ENCODE results near the gene KCTD5.

Gene KCTD5

DNA sequence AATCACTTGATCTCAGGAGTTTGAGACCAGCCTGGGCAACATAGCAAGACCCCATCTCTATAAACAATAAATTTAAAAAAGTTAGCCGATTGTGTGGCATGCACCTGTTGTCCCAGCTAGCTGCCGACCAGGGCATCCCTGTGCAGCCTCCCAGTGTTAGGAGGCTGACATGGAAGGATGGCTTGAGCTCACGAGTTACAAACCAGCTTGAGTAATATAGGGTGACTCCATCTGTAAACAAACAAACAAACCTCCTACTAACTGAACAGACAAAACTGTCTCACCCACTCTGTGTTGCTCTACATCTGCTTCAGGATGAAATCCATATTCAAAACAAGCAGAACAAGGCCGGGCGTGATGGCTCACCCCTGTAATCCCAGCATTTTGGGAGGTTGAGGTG, 44.6 kb downstream of the KCTD5 start:
- Histone ChIP-seq H3K9me3 (ENCODE audit: control insufficient read depth, insufficient read depth, low read length) (no peaks in the 10 kb centered on the region), H3K4me3 (ENCODE audit: low read depth, low read length) (no peak overlapping the region), H3K9ac (ENCODE audit: low read depth, low read length) (no peak overlapping the region), H3K4me1 (ENCODE audit: control insufficient read depth, insufficient read depth, low read length) (no peaks in the 10 kb centered on the region), H3K27me3 (ENCODE audit: control insufficient read depth, insufficient read depth, low read length) (no peaks in the 10 kb centered on the region), H3K36me3 (ENCODE audit: control insufficient read depth, insufficient read depth, low read length) (no peaks in the 10 kb centered on the region)

GRCh38 chr16:2728034-2728433, 45.7 kb downstream of the KCTD5 start:
- Histone ChIP-seq H3K4me3 (ENCODE audit: low read depth, low read length) (no peak overlapping the region), H3K4me1 (ENCODE audit: control insufficient read depth, insufficient read depth, low read length) (no peaks in the 10 kb centered on the region), H3K9me3 (ENCODE audit: control insufficient read depth, insufficient read depth, low read length) (no peaks in the 10 kb centered on the region), H3K36me3 (ENCODE audit: control insufficient read depth, insufficient read depth, low read length) (no peaks in the 10 kb centered on the region), H3K9ac (ENCODE audit: low read depth, low read length) (no peak overlapping the region), H3K27me3 (ENCODE audit: control insufficient read depth, insufficient read depth, low read length) (no peaks in the 10 kb centered on the region)

DNA sequence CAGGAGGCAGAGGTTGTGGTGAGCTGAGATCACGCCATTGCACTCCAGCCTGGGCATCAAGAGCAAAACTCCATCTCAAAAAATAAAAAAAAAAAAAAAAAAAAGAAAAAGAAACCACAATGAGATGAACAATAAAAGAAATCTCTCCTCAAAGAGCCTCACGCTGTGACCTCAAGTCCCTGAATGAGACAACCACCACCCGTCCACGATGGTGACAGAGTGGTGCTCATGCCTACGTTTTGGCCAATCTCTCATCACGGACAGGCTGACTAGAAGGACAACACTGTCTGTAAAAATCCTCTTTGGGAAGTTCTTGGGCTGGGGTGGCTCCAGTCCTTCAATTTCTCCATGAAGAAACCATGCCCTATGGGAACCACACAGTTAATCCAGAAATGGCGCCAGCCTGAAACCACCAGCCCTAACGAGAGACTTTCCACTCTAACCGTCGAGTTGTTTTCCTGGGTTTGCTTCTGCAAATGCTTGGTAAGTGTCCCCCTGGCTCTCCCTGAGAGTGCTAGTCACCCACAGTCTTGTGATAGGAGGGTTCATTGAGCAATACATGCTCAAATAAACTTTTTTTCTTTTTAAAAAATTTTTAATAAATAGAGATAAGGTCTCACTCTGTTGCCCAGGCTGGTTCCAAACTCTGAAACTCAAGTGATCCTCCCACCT, 52.7 kb downstream of the KCTD5 start:
- Histone ChIP-seq H3K4me3 (ENCODE audit: low read depth, low read length) (no peak overlapping the region), H3K36me3 (ENCODE audit: control insufficient read depth, insufficient read depth, low read length) (no peaks in the 10 kb centered on the region), H3K4me1 (ENCODE audit: control insufficient read depth, insufficient read depth, low read length) (no peaks in the 10 kb centered on the region), H3K9me3 (ENCODE audit: control insufficient read depth, insufficient read depth, low read length) (no peaks in the 10 kb centered on the region), H3K27me3 (ENCODE audit: control insufficient read depth, insufficient read depth, low read length) (no peaks in the 10 kb centered on the region), H3K9ac (ENCODE audit: low read depth, low read length) (no peak overlapping the region)

DNA sequence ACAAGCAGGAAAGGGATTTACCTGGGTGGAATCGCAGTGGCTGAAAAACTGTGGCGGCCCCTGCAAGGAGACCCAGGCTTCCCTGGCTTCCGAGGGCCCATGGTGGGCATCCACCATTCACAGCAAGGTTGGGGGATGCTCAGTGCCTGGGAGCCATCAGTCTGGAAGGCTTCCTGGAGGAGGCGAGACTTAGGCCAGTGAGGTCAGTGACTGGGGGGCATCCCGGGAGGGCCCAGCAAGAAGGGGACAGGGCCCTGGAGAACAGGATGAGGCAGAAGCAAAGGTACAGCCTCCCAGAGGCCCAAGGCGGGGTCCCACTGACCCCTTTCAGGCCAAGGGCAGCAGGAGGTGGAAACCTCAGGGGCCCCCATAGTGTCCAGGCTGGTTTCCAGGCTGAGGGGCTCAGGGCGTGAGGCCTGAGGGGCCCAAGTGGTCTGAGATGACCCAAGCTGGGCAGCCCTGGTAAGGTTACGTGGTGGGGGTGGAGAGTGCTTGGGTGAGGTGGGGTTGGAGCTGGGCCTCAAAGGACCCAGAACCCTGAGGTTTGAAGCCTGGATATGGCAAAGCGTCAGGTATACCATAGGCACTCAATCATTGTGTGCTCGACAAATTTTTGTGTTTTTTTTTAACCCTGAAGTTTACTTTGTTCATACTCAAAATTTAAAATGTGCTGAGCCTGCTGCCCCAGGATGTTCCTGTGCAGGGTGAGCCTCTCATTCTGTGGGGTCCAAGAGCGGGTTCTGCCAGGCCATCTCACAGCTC, 54.3 kb downstream of the KCTD5 start:
- no peaks in the 10 kb centered on the region for H3K27me3 ChIP-seq (ENCODE audit: control insufficient read depth, insufficient read depth, low read length)
- no peaks in the 10 kb centered on the region for H3K36me3 ChIP-seq (ENCODE audit: control insufficient read depth, insufficient read depth, low read length)
- H3K4me3 ChIP-seq (ENCODE audit: low read depth, low read length), result no peak overlapping the region

GRCh38 chr16:2737238-2737605, 54.9 kb downstream of the KCTD5 start:
- Histone ChIP-seq H3K9me3 (ENCODE audit: control insufficient read depth, insufficient read depth, low read length) (no peaks in the 10 kb centered on the region), H3K9ac (ENCODE audit: low read depth, low read length) (no peak overlapping the region), H3K36me3 (ENCODE audit: control insufficient read depth, insufficient read depth, low read length) (no peaks in the 10 kb centered on the region), H3K27me3 (ENCODE audit: control insufficient read depth, insufficient read depth, low read length) (no peaks in the 10 kb centered on the region), H3K4me1 (ENCODE audit: control insufficient read depth, insufficient read depth, low read length) (no peaks in the 10 kb centered on the region), H3K4me3 (ENCODE audit: low read depth, low read length) (no peak overlapping the region)

More for the DNA sequence above, 54.3 kb downstream of the KCTD5 start:
- Histone ChIP-seq H3K9me3 (ENCODE audit: control insufficient read depth, insufficient read depth, low read length) (no peaks in the 10 kb centered on the region), H3K4me1 (ENCODE audit: control insufficient read depth, insufficient read depth, low read length) (no peaks in the 10 kb centered on the region), H3K9ac (ENCODE audit: low read depth, low read length) (no peak overlapping the region)

GRCh38 chr16:2737895-2738418, 55.6 kb downstream of the KCTD5 start:
- Histone ChIP-seq H3K9me3 (ENCODE audit: control insufficient read depth, insufficient read depth, low read length) (no peaks in the 10 kb centered on the region), H3K4me1 (ENCODE audit: control insufficient read depth, insufficient read depth, low read length) (no peaks in the 10 kb centered on the region), H3K4me3 (ENCODE audit: low read depth, low read length) (no peak overlapping the region), H3K9ac (ENCODE audit: low read depth, low read length) (no peak overlapping the region), H3K36me3 (ENCODE audit: control insufficient read depth, insufficient read depth, low read length) (no peaks in the 10 kb centered on the region), H3K27me3 (ENCODE audit: control insufficient read depth, insufficient read depth, low read length) (no peaks in the 10 kb centered on the region)

DNA sequence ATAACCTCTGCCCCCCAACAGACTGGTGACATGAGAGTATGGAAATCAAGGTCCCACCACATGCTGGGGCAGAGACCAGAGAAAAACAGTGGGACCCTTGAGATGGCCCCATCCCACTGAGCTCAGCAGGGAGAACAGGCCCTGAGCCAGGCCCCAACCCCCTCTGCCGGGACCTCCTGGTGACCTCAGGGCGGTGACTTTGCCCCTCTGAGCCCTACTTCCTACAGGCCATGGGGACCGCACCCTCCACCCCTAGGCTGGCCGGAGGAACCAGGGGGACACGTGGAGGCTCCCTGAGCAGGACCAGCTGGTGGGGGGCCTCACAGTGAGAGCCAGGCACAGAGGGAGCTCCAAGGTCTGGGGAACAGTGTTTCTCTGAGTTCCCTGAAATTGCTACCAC, 56.3 kb downstream of the KCTD5 start:
- Histone ChIP-seq H3K4me1 (ENCODE audit: control insufficient read depth, insufficient read depth, low read length) (no peaks in the 10 kb centered on the region), H3K27me3 (ENCODE audit: control insufficient read depth, insufficient read depth, low read length) (no peaks in the 10 kb centered on the region), H3K36me3 (ENCODE audit: control insufficient read depth, insufficient read depth, low read length) (no peaks in the 10 kb centered on the region), H3K9me3 (ENCODE audit: control insufficient read depth, insufficient read depth, low read length) (no peaks in the 10 kb centered on the region), H3K4me3 (ENCODE audit: low read depth, low read length) (no peak overlapping the region), H3K9ac (ENCODE audit: low read depth, low read length) (no peak overlapping the region)

DNA sequence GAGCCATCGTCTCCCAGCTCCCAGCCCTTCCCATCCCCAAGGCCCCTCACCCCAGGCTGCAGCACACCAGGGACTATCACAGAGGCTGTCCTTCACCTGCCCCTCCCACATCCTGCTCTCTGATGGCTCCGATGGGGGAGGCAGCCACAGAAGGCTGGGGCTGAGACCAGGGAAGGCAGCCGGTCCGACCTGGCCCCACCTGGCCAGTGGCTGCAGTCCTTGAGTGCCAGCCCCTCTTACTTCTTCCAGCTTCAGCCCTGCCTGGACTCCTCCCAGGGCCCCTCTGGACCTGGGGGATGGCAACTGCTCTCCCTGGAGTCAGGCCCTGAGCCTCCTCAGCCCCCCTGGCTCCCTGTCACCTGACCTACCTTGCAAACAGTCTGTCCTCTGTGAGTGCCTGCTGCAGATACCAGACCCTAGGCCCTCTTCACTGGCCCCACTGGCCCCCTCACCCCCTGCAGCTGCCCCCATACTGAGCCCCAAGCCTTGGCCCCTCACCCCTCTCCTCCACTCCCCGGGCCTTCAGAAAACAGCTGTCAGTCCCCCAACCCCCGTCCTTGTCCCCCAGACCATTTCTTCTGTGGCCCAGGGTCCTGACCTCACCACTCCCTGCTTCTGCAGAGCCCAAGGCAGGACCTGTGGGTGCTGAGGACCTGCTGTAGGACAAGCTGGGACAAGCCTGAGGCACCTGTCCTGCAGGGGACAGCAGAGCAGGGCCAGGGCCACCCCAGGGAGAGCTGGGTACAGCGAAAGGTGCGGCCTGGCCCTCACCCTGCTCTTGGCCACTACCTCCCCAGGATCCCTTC, 57.5 kb downstream of the KCTD5 start:
- Histone ChIP-seq H3K9me3 (ENCODE audit: control insufficient read depth, insufficient read depth, low read length) (no peaks in the 10 kb centered on the region), H3K4me3 (ENCODE audit: low read depth, low read length) (no peak overlapping the region), H3K36me3 (ENCODE audit: control insufficient read depth, insufficient read depth, low read length) (no peaks in the 10 kb centered on the region), H3K27me3 (ENCODE audit: control insufficient read depth, insufficient read depth, low read length) (no peaks in the 10 kb centered on the region), H3K9ac (ENCODE audit: low read depth, low read length) (no peak overlapping the region), H3K4me1 (ENCODE audit: control insufficient read depth, insufficient read depth, low read length) (no peaks in the 10 kb centered on the region)

- no peaks in the 10 kb centered on the region for H3K27me3 ChIP-seq (ENCODE audit: control insufficient read depth, insufficient read depth, low read length)
- no peak overlapping the region for H3K9ac ChIP-seq (ENCODE audit: low read depth, low read length)
- no peaks in the 10 kb centered on the region for H3K9me3 ChIP-seq (ENCODE audit: control insufficient read depth, insufficient read depth, low read length)
- no peak overlapping the region for H3K4me3 ChIP-seq (ENCODE audit: low read depth, low read length)
- H3K4me1 ChIP-seq (ENCODE audit: control insufficient read depth, insufficient read depth, low read length), result no peaks in the 10 kb centered on the region
- H3K36me3 ChIP-seq (ENCODE audit: control insufficient read depth, insufficient read depth, low read length), result no peaks in the 10 kb centered on the region
Observed at GRCh38 chr16:2740476-2740875, 58.2 kb downstream of the KCTD5 start.

GRCh38 chr16:2741168-2741567, 58.8 kb downstream of the KCTD5 start:
- Histone ChIP-seq H3K27me3 (ENCODE audit: control insufficient read depth, insufficient read depth, low read length) (no peaks in the 10 kb centered on the region), H3K4me3 (ENCODE audit: low read depth, low read length) (no peak overlapping the region), H3K4me1 (ENCODE audit: control insufficient read depth, insufficient read depth, low read length) (no peaks in the 10 kb centered on the region), H3K9ac (ENCODE audit: low read depth, low read length) (no peak overlapping the region), H3K36me3 (ENCODE audit: control insufficient read depth, insufficient read depth, low read length) (no peaks in the 10 kb centered on the region), H3K9me3 (ENCODE audit: control insufficient read depth, insufficient read depth, low read length) (no peaks in the 10 kb centered on the region)

DNA sequence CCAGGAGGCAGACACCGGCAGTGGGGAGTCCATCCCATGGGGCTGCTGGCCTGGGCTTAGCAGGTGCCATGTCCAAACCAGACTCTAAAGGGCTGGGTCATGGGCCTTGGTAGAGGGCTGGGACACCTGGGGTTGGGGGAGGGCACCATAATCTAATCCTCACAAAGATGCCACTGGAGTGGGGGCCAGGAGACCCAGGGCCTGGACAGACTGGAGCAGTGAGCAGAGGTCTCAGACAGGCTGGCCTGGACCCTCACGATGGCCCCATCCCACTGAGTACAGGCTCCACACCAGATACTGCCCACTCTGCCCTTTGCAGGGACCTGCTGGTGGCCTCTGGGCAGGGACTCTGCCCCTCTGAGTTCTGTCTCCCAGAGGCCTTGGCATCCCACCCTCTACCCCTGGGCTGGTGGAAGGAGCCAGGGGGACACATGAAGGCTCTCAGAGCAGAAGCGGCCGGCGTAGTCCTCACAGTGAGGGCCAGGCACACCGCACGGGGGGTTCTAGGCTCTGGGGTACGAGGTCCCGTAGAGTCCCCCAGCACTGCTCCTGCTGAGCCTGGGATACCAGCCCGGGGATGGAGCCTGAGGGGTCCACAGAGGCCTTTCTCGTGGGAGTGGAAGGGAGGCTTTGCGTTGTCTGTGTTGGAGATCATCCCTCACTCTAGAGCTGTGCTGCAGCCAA, 60.1 kb downstream of the KCTD5 start:
- no peak overlapping the region for H3K9ac ChIP-seq (ENCODE audit: low read depth, low read length)
- H3K4me3 ChIP-seq (ENCODE audit: low read depth, low read length), result no peak overlapping the region
- no peaks in the 10 kb centered on the region for H3K4me1 ChIP-seq (ENCODE audit: control insufficient read depth, insufficient read depth, low read length)
- no peaks in the 10 kb centered on the region for H3K9me3 ChIP-seq (ENCODE audit: control insufficient read depth, insufficient read depth, low read length)
- H3K36me3 ChIP-seq (ENCODE audit: control insufficient read depth, insufficient read depth, low read length), result no peaks in the 10 kb centered on the region
- H3K27me3 ChIP-seq (ENCODE audit: control insufficient read depth, insufficient read depth, low read length), result no peaks in the 10 kb centered on the region
